Caco-2 (cell line): ENCODE measurements around the gene CSTPP1. TPM values are rescaled to one million over a fixed set of nuclear protein-coding genes. Genes with fewer than 3 reads are reported as not detected.

Source experiments
- BruUV-seq: library from RNA; stranded (reverse); fragments of 400-500 nt; replicated peaks from 2 replicates; lab custom pipeline; 2021; lab: Mats Ljungman, UMichigan
- CTCF ChIA-PET: fragments of 300-600 bp; sonication (Branson Sonifier 250); formaldehyde crosslinking; loops from one replicate; lab custom pipeline; 2022; ENCODE audit warnings: antibody characterized with exemption; lab: Charles Lee
- POLR2A ChIA-PET: fragments of 300-600 bp; sonication (Branson Sonifier 250); formaldehyde crosslinking; loops from one replicate; lab custom pipeline; 2022; ENCODE audit warnings: antibody characterized with exemption; lab: Charles Lee
- DNase-seq, 2 experiments: peaks; one replicate each; pipeline versions ENCODE4 v3.0.0 to v3.0.0-alpha.2; 2020 to 2022
- H3K27me3 ChIP-seq: replicated peaks from 2 replicates; pipeline ENCODE4 v1.6.0; 2011; ENCODE audit warnings: low read length; ENCODE audit not compliant: control insufficient read depth, insufficient read depth
- H3K36me3 ChIP-seq: 2 replicates; pipeline ENCODE4 v1.5.1; 2011; ENCODE audit warnings: low read length; ENCODE audit not compliant: control insufficient read depth, insufficient read depth
- H3K4me1 ChIP-seq: fragments of 250-450 bp; sonication (Bioruptor Pico); 2 replicates; pipeline ENCODE4 v1.5.1; 2020; ENCODE audit warnings: mild to moderate bottlenecking
- H3K4me3 ChIP-seq: 2 replicates; pipeline ENCODE4 v1.5.1; 2011; ENCODE audit warnings: low read depth, mild to moderate bottlenecking, control low read depth, low read length
- H3K9me3 ChIP-seq: fragments of 250-450 bp; sonication (Bioruptor Pico); 2 replicates; pipeline ENCODE4 v1.5.1; 2020; ENCODE audit warnings: mild to moderate bottlenecking, moderate library complexity
- H3K27ac Mint-ChIP-seq: one replicate; pipeline ENCODE4 v1.8.0; 2022; ENCODE audit warnings: mixed read lengths; ENCODE audit not compliant: unreplicated experiment
- H3K27me3 Mint-ChIP-seq: one replicate; pipeline ENCODE4 v1.8.0; 2022; ENCODE audit warnings: mixed read lengths; ENCODE audit not compliant: insufficient read depth, unreplicated experiment
- H3K36me3 Mint-ChIP-seq: one replicate; pipeline ENCODE4 v1.8.0; 2022; ENCODE audit warnings: mild to moderate bottlenecking, mixed read lengths; ENCODE audit not compliant: insufficient read depth, unreplicated experiment
- H3K4me1 Mint-ChIP-seq: one replicate; pipeline ENCODE4 v1.8.0; 2022; ENCODE audit warnings: low read depth, mixed read lengths; ENCODE audit not compliant: unreplicated experiment
- H3K4me3 Mint-ChIP-seq: one replicate; pipeline ENCODE4 v1.8.0; 2022; ENCODE audit warnings: mild to moderate bottlenecking, moderate library complexity, mixed read lengths; ENCODE audit not compliant: unreplicated experiment
- H3K9me3 Mint-ChIP-seq: one replicate; pipeline ENCODE4 v1.8.0; 2022; ENCODE audit warnings: mixed read lengths; ENCODE audit not compliant: unreplicated experiment
- intact Hi-C: fragments of 100-400 bp; cut with micrococcal nuclease; formaldehyde crosslinking; loops from one replicate; pipeline ENCODE4 v1.10.0; 2022; ENCODE audit not compliant: unreplicated experiment
- total RNA-seq: library from RNA; stranded (reverse); gene quantifications from 2 replicates; pipeline ENCODE4 v1.2.3, GENCODE V29; 2022
- TF ChIP-seq, protein P1 (sequence below), 2 experiments: fragments of 200-600 bp in 1 of 2; IDR thresholded peaks; 1 replicate in 1 of 2; 2 replicates in 1 of 2; pipeline versions ENCODE4 v1.5.1 to v1.8.0; 2011 to 2022; ENCODE audit warnings: antibody characterized with exemption in 1 of 2, control low read depth in 1 of 2, inconsistent platforms in 1 of 2, low read depth in 1 of 2, low read length in 1 of 2, mild to moderate bottlenecking in 1 of 2, moderate library complexity in 1 of 2; ENCODE audit not compliant: insufficient read depth in 1 of 2, severe bottlenecking in 1 of 2, unreplicated experiment in 1 of 2

CSTPP1 gene
- total RNA-seq, 1 experiment from 2014 or later: 22.9 TPM

DNA sequence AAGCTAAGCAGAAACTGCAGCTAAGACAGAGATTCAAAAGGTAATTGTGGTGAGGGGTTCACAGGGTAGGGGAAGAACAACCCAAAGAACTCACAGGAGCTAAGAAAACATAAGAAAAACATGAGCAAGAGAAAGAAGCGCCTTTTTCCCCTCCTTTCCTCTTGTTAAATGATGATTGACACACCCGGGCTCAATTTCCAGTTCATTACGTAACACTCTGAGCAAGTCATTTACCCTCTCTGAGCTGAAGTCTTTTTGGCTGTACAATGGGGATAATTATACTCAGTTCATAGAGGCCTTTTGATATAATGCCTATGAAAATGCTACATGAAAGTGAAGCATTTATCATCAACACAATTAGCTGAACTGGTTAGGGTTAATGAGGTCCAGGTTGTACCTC, 35.4 kb upstream of the CSTPP1 start:
- ChIA-PET CTCF (no interaction called here), POLR2A (no interaction called here)
- Histone ChIP-seq H3K36me3 (peaks cover 1% of the 10 kb centered on the region; the same call in 1 of the 2 replicates), H3K27me3 (no peaks in the 10 kb centered on the region), H3K4me1 (no peaks in the 10 kb centered on the region), H3K9me3 (no peaks in the 10 kb centered on the region), H3K4me3 (no peak overlapping the region)
- no TSS peak for BruUV-seq
- no peaks in the 10 kb centered on the region for H3K36me3 Mint-ChIP-seq
- no peaks in the 10 kb centered on the region for H3K4me1 Mint-ChIP-seq
- H3K27me3 Mint-ChIP-seq: no peaks in the 10 kb centered on the region
- H3K4me3 Mint-ChIP-seq: no peak overlapping the region
- TF ChIP-seq, protein P1, sequence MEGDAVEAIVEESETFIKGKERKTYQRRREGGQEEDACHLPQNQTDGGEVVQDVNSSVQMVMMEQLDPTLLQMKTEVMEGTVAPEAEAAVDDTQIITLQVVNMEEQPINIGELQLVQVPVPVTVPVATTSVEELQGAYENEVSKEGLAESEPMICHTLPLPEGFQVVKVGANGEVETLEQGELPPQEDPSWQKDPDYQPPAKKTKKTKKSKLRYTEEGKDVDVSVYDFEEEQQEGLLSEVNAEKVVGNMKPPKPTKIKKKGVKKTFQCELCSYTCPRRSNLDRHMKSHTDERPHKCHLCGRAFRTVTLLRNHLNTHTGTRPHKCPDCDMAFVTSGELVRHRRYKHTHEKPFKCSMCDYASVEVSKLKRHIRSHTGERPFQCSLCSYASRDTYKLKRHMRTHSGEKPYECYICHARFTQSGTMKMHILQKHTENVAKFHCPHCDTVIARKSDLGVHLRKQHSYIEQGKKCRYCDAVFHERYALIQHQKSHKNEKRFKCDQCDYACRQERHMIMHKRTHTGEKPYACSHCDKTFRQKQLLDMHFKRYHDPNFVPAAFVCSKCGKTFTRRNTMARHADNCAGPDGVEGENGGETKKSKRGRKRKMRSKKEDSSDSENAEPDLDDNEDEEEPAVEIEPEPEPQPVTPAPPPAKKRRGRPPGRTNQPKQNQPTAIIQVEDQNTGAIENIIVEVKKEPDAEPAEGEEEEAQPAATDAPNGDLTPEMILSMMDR (IDR thresholded peaks at IDR 0.05; ENCODE audit: insufficient read depth in 1 of 2, low read depth in 1 of 2, low read length in 1 of 2, severe bottlenecking in 1 of 2, unreplicated experiment in 1 of 2): no peak
- no peak overlapping the region for H3K27ac Mint-ChIP-seq
- H3K9me3 Mint-ChIP-seq: no peaks in the 10 kb centered on the region
- intact Hi-C loops: no loop called here
- DNase-seq: no peak

DNA sequence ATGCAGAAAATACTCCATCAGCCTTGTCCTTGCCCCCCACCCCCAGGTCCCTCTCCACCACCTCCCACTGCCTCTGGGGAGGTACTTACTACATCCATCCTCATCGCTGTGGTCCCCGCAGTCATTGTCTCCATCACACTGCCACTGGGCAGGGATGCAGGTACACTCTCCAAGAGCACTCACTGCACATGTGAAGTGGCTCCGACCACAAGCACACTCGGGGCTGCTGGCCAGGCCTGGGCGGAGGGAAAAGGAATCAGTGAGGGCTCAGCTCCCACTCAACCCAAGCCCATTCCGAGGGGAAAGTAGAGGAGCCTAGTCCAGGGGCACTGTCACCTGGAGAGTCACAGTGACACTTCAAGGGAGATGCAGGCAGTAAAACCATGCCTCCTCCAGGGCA, 33.9 kb upstream of the CSTPP1 start:
- H3K27me3 Mint-ChIP-seq: no peaks in the 10 kb centered on the region
- no peak for DNase-seq
- Histone ChIP-seq H3K9me3 (no peaks in the 10 kb centered on the region), H3K4me1 (no peaks in the 10 kb centered on the region), H3K36me3 (no peaks in the 10 kb centered on the region; the same call in 1 of the 2 replicates), H3K4me3 (no peak overlapping the region), H3K27me3 (no peaks in the 10 kb centered on the region)
- intact Hi-C loops: no loop called here
- H3K27ac Mint-ChIP-seq: no peak overlapping the region
- BruUV-seq: no TSS peak
- H3K4me3 Mint-ChIP-seq: no peak overlapping the region
- CTCF ChIA-PET: no interaction called here
- TF ChIP-seq, protein P1 (IDR thresholded peaks at IDR 0.05; ENCODE audit: insufficient read depth in 1 of 2, low read depth in 1 of 2, low read length in 1 of 2, severe bottlenecking in 1 of 2, unreplicated experiment in 1 of 2): no peak
- POLR2A ChIA-PET: interaction anchor here (0.7 kb wide), 1 partner anchor 17 kb away, joined by 3 read pairs; no protein-coding TSS in a partner anchor
- H3K36me3 Mint-ChIP-seq: no peaks in the 10 kb centered on the region
- H3K4me1 Mint-ChIP-seq: no peaks in the 10 kb centered on the region
- H3K9me3 Mint-ChIP-seq: no peaks in the 10 kb centered on the region

DNA sequence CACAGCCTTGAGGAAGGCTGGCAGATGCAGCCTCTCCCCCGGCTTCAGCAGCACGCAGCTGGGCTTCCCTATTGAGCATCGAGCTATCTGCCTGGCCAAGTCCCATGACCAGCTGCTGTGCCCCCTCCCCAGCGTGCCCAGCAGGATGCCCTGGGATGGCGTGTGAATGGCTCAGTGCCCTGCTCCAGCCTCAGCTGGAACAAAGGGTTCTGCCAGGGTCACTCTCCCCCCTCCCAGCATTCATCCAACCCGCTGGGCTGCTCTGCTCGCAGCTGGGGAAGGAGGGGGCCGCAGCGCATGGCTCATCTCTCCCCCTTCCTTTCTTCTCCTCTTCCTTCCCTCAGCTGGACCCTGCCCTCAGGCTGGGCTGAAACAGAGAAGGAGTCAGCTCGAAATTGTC, 32.7 kb upstream of the CSTPP1 start:
- Histone ChIP-seq H3K36me3 (no peaks in the 10 kb centered on the region; the same call in 1 of the 2 replicates), H3K27me3 (no peaks in the 10 kb centered on the region), H3K4me3 (no peak overlapping the region), H3K4me1 (no peaks in the 10 kb centered on the region), H3K9me3 (no peaks in the 10 kb centered on the region)
- Mint-ChIP-seq H3K27me3 (no peaks in the 10 kb centered on the region), H3K36me3 (no peaks in the 10 kb centered on the region), H3K9me3 (no peaks in the 10 kb centered on the region), H3K27ac (no peak overlapping the region), H3K4me1 (no peaks in the 10 kb centered on the region), H3K4me3 (no peak overlapping the region)
- TF ChIP-seq, protein P1 (IDR thresholded peaks at IDR 0.05; ENCODE audit: insufficient read depth in 1 of 2, low read depth in 1 of 2, low read length in 1 of 2, severe bottlenecking in 1 of 2, unreplicated experiment in 1 of 2): no peak
- no TSS peak for BruUV-seq
- ChIA-PET POLR2A (no interaction called here), CTCF (no interaction called here)
- no peak for DNase-seq
- intact Hi-C loops: no loop called here
